Measurements from ENCODE around the gene SLC25A1. TPM values are rescaled to one million over a fixed set of nuclear protein-coding genes. Genes with fewer than 3 reads are reported as not detected.
A peak's percentile ranks its signal among the peaks of the same experiment; 100 is the strongest.

SLC25A1 gene
- total and polyA plus RNA-seq, 2 of the 4 experiments (the other 2 are of a cell fraction) = 41.0 to 56.5 TPM

DNA sequence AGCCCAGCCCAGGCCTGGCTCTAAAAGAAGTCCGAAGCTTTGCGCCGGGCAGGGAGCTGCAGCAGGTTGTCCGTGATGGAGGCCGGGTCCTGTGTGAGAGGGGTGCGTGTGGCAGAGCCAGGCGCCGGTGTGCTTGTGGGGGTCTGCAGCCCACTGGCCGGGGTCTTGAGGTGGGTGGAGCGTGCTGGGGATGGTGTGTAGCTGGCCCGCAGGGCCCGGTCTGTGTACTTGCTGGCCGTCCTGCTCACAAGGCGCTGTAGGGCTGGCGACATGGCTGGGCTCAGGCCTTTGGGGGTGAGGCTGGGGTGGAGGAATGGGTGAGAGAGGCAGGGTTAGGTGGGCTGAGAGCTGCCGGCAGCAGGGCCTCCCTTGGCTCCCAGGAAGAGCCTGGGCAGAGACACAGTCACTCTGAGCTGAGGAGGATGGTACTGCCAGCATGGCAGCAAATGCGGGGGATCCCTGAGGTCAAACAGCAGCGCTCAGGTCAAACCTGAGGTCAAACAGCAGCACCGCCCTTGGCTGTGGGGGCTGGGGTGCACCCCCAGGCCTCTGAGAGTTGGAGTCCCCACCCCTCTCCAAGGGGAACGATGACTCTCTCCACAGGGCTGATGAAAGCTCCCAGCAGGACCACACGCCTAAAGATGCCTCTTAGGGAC, 44.2 kb downstream of the SLC25A1 start:
- POLR2A ChIA-PET (ENCODE audit: unreplicated experiment) = no interaction called here
- intact Hi-C loops (cut with micrococcal nuclease) = no loop called here

More for the DNA sequence above, 44.2 kb downstream of the SLC25A1 start:
- Histone ChIP-seq H2AK5ac (ENCODE audit: low read depth, low read length) (no peak overlapping the region), H3K9ac (ENCODE audit: low read depth, low read length) (no peak overlapping the region), H3K27me3 (ENCODE audit: control insufficient read depth, insufficient read depth, low read length) (no peaks in the 10 kb centered on the region), H4K8ac (ENCODE audit: low read depth in 2 of 2, low read length in 2 of 2) (no peak overlapping the region), H4K91ac (ENCODE audit: insufficient read depth, low read depth, low read length) (no peak overlapping the region), H3K4ac (ENCODE audit: low read depth, low read length) (no peak overlapping the region), H4K5ac (ENCODE audit: low read depth, low read length) (no peak overlapping the region), H3K27ac (ENCODE audit: insufficient read depth, low read length) (no peak overlapping the region), H2AK9ac (replicated peaks; ENCODE audit: low read depth, low read length, poor library complexity) (peak overlapping the region; percentile 13), H3K9me1 (ENCODE audit: insufficient read depth, low read length) (no peaks in the 10 kb centered on the region), H2BK20ac (ENCODE audit: low read depth, low read length) (no peak overlapping the region), H3K9me3 (ENCODE audit: control insufficient read depth, insufficient read depth, low read length) (no peaks in the 10 kb centered on the region), H3K56ac (ENCODE audit: extremely low read depth, insufficient read depth, low read length) (no peak overlapping the region), H3K4me1 (ENCODE audit: control insufficient read depth, insufficient read depth, low read length) (no peaks in the 10 kb centered on the region), H2BK15ac (ENCODE audit: low read depth, low read length) (no peak overlapping the region), H2BK5ac (ENCODE audit: low read depth, low read length, poor library complexity, severe bottlenecking) (no peak overlapping the region), H3K36me3 (ENCODE audit: control insufficient read depth, insufficient read depth, low read length) (peaks cover 67% of the 10 kb centered on the region), H3K4me2 (ENCODE audit: low read depth, low read length) (no peak overlapping the region), H3K23ac (ENCODE audit: low read depth, low read length) (no peak overlapping the region), H3K4me3 (ENCODE audit: insufficient read depth, low read depth, low read length) (no peak overlapping the region), H4K20me1 (ENCODE audit: insufficient read depth, low read length) (no peaks in the 10 kb centered on the region), H2AFZ (replicated peaks; ENCODE audit: low read length, poor library complexity) (no peak overlapping the region), H2BK120ac (ENCODE audit: low read depth, low read length) (no peak overlapping the region), H3K14ac (replicated peaks; ENCODE audit: low read depth, low read length) (no peak overlapping the region), H3K18ac (ENCODE audit: low read depth, low read length) (no peak overlapping the region), H3K79me1 (ENCODE audit: low read depth in 1 of 2, low read length in 2 of 2) (no peaks in the 10 kb centered on the region)
- dilution Hi-C loops (cut with HindIII; ENCODE audit: low sequenced_read_pairs, unreplicated experiment) = no loop called here
- TF ChIP-seq, protein P1, sequence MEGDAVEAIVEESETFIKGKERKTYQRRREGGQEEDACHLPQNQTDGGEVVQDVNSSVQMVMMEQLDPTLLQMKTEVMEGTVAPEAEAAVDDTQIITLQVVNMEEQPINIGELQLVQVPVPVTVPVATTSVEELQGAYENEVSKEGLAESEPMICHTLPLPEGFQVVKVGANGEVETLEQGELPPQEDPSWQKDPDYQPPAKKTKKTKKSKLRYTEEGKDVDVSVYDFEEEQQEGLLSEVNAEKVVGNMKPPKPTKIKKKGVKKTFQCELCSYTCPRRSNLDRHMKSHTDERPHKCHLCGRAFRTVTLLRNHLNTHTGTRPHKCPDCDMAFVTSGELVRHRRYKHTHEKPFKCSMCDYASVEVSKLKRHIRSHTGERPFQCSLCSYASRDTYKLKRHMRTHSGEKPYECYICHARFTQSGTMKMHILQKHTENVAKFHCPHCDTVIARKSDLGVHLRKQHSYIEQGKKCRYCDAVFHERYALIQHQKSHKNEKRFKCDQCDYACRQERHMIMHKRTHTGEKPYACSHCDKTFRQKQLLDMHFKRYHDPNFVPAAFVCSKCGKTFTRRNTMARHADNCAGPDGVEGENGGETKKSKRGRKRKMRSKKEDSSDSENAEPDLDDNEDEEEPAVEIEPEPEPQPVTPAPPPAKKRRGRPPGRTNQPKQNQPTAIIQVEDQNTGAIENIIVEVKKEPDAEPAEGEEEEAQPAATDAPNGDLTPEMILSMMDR (conservative IDR thresholded peaks at IDR 0.05; ENCODE audit: low read depth, low read length) = no peak
- TF ChIP-seq POLR2A (IDR thresholded peaks at IDR 0.05; ENCODE audit: low read depth, low read length) = no peak
- TF ChIP-seq, protein P2, sequence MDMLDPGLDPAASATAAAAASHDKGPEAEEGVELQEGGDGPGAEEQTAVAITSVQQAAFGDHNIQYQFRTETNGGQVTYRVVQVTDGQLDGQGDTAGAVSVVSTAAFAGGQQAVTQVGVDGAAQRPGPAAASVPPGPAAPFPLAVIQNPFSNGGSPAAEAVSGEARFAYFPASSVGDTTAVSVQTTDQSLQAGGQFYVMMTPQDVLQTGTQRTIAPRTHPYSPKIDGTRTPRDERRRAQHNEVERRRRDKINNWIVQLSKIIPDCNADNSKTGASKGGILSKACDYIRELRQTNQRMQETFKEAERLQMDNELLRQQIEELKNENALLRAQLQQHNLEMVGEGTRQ (IDR thresholded peaks at IDR 0.05; ENCODE audit: low read depth, low read length) = no peak
- no peak for TF ChIP-seq SMC3 (IDR thresholded peaks at IDR 0.05; ENCODE audit: low read depth, low read length)
- TF ChIP-seq MAFK (IDR thresholded peaks at IDR 0.05; ENCODE audit: low read depth, low read length) = no peak
- 93% methylated on average over 6 of the region's 21 CpGs; no CpG with 5 or more reads in 1 of the 2 experiments for WGBS, 2 experiments (ENCODE audit: extremely low coverage in 2 of 2, insufficient read length in 1 of 2)
- ATAC-seq (ENCODE audit: low read depth) = no peak
- in situ Hi-C loops (cut with MboI; ENCODE audit: low sequenced_read_pairs) = no loop called here
- CTCF ChIA-PET = interaction anchor here (0.6 kb wide), 1 partner anchor 10 kb away, joined by 3 read pairs; the partner anchor contains the start of gene ESS2
- BruUV-seq (replicated peaks) = no TSS peak
- DNase-seq = no peak
